Left lung (tissue), 10 donors: ENCODE data around the gene POLA2. TPM values are rescaled to one million over a fixed set of nuclear protein-coding genes. Genes with fewer than 3 reads are reported as not detected.

ENCODE experiments used
- ATAC-seq: fragments of 200-7000 bp; cut with Tn5 transposase; one replicate; pipeline ENCODE4 v1.9.1; 2020; ENCODE audit warnings: moderate library complexity
- DNase-seq, 4 donors: peaks; one replicate each; pipeline ENCODE4 v3.0.0-alpha.2; 2013 to 2020
- H3K27ac ChIP-seq, 2 donors: fragments of 200-600 bp; sonication (generic) in 1 of 2; one replicate each; pipeline versions ENCODE4 v1.5.0 to v1.8.0; 2020 to 2021
- H3K27me3 ChIP-seq, 2 donors: fragments of 200-600 bp; sonication (generic) in 1 of 2; one replicate each; pipeline versions ENCODE4 v1.5.0 to v1.8.0; 2020 to 2021
- H3K36me3 ChIP-seq, 2 donors: fragments of 200-600 bp; sonication (generic) in 1 of 2; one replicate each; pipeline versions ENCODE4 v1.5.0 to v1.8.0; 2020 to 2021
- H3K4me1 ChIP-seq, 2 donors: fragments of 200-600 bp; one replicate each; pipeline ENCODE4 v1.8.0; 2021
- H3K4me3 ChIP-seq, 2 donors: fragments of 200-600 bp; sonication (generic) in 1 of 2; one replicate each; pipeline versions ENCODE4 v1.5.0 to v1.8.0; 2020 to 2021; ENCODE audit warnings: mild to moderate bottlenecking in 1 of 2
- H3K9me3 ChIP-seq, 2 donors: fragments of 200-600 bp; sonication (generic) in 1 of 2; one replicate each; pipeline versions ENCODE4 v1.5.0 to v1.8.0; 2020 to 2021
- CTCF ChIP-seq, 2 donors: fragments of 200-600 bp; sonication (generic) in 1 of 2; IDR thresholded peaks; one replicate each; pipeline versions ENCODE4 v1.5.0 to v1.8.0; 2021; ENCODE audit warnings: antibody characterized with exemption in 2 of 2
- intact Hi-C, 2 donors: fragments of 100-400 bp; cut with DNase I; formaldehyde crosslinking; loops; one replicate each; pipeline versions ENCODE4 v1.11.2 to v1.14.2; 2022
- polyA plus RNA-seq, 6 donors: library from polyadenylated mRNA; unstranded; fragments of 120-200 nt; gene quantifications; one replicate each; pipeline ENCODE4 v1.2.1, GENCODE V29; 2013; ENCODE audit not compliant: insufficient read length in 6 of 6
- total RNA-seq, 2 donors: library from RNA; stranded (reverse); fragmentation: NEBNext Ultra II Directional; extraction: Animal tissue kit (Norgen Biotek cat#: 25700); gene quantifications; one replicate each; pipeline ENCODE4 v1.2.1, GENCODE V29; 2021
- donor health status: DM: no; HTN: yes; CAD: no.
- donor health status: DM: no; HTN: no; CAD: no.

The POLA2 gene
- total and polyA plus RNA-seq, 8 donors, result 9.4 to 30.2 (median 21.1) TPM

- Histone ChIP-seq H3K27ac (peak overlapping the region; percentile 60 to 82), H3K27me3 (peaks cover 0 to 9% of the 10 kb centered on the region in 2 donors), H3K36me3 (peaks cover 0 to 16% of the 10 kb centered on the region in 2 donors), H3K9me3 (no peaks in the 10 kb centered on the region), H3K4me1 (peaks cover 25 to 83% of the 10 kb centered on the region in 2 donors), H3K4me3 (peak overlapping the region; percentile 72 to 97)
- DNase-seq (peak in 1 of 4 donors; percentile 23), ATAC-seq (no peak)
- intact Hi-C loops, result no loop called here
- TF ChIP-seq CTCF (IDR thresholded peaks at IDR 0.05), result no peak
Measured at GRCh38 chr11:65316227-65317024, 54.7 kb downstream of the POLA2 start.

DNA sequence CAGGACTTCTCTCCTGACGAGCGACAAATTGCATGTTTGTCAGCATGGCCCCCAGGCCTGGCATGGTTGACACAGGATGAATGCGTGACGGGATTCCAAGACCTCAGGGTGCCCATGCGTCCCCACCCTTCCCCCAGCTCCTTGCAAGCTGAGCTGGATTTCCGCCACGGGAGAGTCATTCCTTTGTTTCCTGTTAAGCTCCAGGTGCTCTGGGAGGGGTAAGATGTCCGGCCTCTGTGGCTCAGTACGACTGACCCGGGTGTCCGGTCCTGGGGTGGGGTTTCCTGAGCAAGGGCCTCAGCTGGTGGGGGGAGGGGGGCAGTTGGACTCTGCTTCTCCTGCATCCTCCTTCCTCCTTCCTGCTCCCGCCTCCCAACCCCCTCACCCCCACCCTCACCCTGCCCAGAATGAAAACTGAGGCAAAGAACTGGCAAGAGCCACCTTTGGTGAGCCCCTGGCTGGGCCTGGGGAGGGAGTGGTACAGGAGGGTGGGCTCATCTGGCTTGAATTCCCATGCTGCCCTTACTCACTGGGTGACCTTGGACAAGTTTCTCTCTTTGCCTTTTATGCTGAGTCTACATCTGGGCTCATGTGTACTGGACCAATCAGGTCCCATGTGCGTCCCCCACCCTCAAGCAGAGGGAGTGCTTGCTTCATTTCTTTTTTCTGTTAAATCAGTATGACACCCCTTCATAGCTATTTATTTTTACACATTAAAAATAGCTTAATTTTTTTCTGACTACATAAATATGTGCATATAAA is 55.4 kb downstream of the POLA2 start:
- DNase-seq, result peak in 1 of 4 donors; percentile 69
- peak overlapping the region; percentile 60 to 82 for H3K27ac ChIP-seq
- peak overlapping the region; percentile 72 to 97 for H3K4me3 ChIP-seq
- H3K27me3 ChIP-seq, result peaks cover 0 to 9% of the 10 kb centered on the region in 2 donors
- ATAC-seq, result no peak
- TF ChIP-seq CTCF (IDR thresholded peaks at IDR 0.05), result no peak
- intact Hi-C loops, result no loop called here
- no peaks in the 10 kb centered on the region for H3K9me3 ChIP-seq
- peaks cover 0 to 23% of the 10 kb centered on the region in 2 donors for H3K36me3 ChIP-seq
- H3K4me1 ChIP-seq, result peaks cover 25 to 77% of the 10 kb centered on the region in 2 donors

DNA sequence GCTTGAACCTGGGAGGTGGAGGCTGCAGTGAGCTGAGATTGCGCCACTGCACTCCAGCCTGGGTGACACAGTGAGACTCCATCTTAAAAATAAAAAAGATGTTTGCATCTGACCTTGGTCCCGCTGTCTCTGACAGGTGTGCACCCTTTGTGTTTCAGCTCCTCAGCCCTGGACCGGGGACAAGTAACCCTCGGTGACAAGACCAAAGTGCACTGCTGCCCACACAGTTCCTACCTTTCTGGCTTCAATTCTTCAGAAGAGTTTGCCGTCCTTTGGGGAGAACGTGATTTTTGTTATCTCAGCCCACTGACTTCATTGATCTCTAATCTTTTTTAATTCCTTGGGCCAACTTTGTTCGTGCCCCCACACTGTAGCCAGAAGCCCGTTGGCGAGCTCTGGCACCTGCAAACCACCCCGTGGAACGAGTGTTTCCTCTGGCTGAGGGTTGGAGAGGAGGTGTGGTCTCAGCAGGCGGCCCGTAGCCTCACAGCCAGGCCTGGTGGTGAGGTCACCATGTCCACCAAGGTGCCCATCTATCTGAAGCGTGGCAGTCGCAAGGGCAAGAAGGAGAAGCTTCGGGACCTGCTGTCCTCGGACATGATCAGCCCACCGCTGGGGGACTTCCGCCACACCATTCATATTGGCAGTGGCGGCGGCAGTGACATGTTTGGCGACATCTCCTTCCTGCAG is 58.8 kb downstream of the POLA2 start:
- DNase-seq (peak in 1 of 4 donors; percentile 62), ATAC-seq (no peak)
- H3K9me3 ChIP-seq, result no peaks in the 10 kb centered on the region
- no peak overlapping the region for H3K4me3 ChIP-seq
- peaks cover 22 to 50% of the 10 kb centered on the region in 2 donors for H3K4me1 ChIP-seq
- intact Hi-C loops, result loop anchor here in 1 of 2 donors (10.0 kb wide), 1 partner anchor 46 kb away; no protein-coding TSS in a partner anchor
- no peaks in the 10 kb centered on the region for H3K27me3 ChIP-seq
- no peak overlapping the region for H3K27ac ChIP-seq
- H3K36me3 ChIP-seq, result peaks cover 0 to 33% of the 10 kb centered on the region in 2 donors
- no peak for TF ChIP-seq CTCF (IDR thresholded peaks at IDR 0.05)

GRCh38 chr11:65321076-65321475 is 59.3 kb downstream of the POLA2 start:
- peaks cover 0 to 33% of the 10 kb centered on the region in 2 donors for H3K36me3 ChIP-seq
- H3K9me3 ChIP-seq, result no peaks in the 10 kb centered on the region
- no peak for TF ChIP-seq CTCF (IDR thresholded peaks at IDR 0.05)
- H3K4me3 ChIP-seq, result no peak overlapping the region
- no peak overlapping the region for H3K27ac ChIP-seq
- DNase-seq (peak in 1 of 4 donors; percentile 46), ATAC-seq (no peak)
- no peaks in the 10 kb centered on the region for H3K27me3 ChIP-seq
- H3K4me1 ChIP-seq, result peaks cover 18 to 45% of the 10 kb centered on the region in 2 donors
- intact Hi-C loops, result loop anchor here in 1 of 2 donors (10.0 kb wide), 1 partner anchor 46 kb away; no protein-coding TSS in a partner anchor
